ENCODE measurements around the gene CACNA1F.

Gene CACNA1F

GRCh38 chrX:49233176-49233575, at the start of gene CACNA1F:
Gene CACNA1F, minus strand, starts transcription at chrX:49233340. Its CDS starts 31 bp downstream, at chrX:49233309.
- in situ Hi-C loops (cut with MboI; ENCODE audit: low pct_unique_long_range_greater_than_20kb, low sequenced_read_pairs) = no loop called here
- no peak for DNase-seq

GRCh38 chrX:49282647-49283011, 49.5 kb upstream of the CACNA1F start:
- DNase-seq = no peak
- in situ Hi-C loops (cut with MboI; ENCODE audit: low pct_unique_long_range_greater_than_20kb, low sequenced_read_pairs) = no loop called here

- in situ Hi-C loops (cut with MboI; ENCODE audit: low pct_unique_long_range_greater_than_20kb, low sequenced_read_pairs) = no loop called here
- no peak for DNase-seq
Observed at GRCh38 chrX:49278081-49278480, 44.9 kb upstream of the CACNA1F start.

- in situ Hi-C loops (cut with MboI; ENCODE audit: low pct_unique_long_range_greater_than_20kb, low sequenced_read_pairs) = no loop called here
- no peak for DNase-seq
Observed at GRCh38 chrX:49277535-49277830, 44.3 kb upstream of the CACNA1F start.

GRCh38 chrX:49276671-49277534, 43.8 kb upstream of the CACNA1F start:
- no peak for DNase-seq
- in situ Hi-C loops (cut with MboI; ENCODE audit: low pct_unique_long_range_greater_than_20kb, low sequenced_read_pairs) = no loop called here

GRCh38 chrX:49276207-49276606, 43.1 kb upstream of the CACNA1F start:
- in situ Hi-C loops (cut with MboI; ENCODE audit: low pct_unique_long_range_greater_than_20kb, low sequenced_read_pairs) = no loop called here
- no peak for DNase-seq

GRCh38 chrX:49273181-49273727, 40.1 kb upstream of the CACNA1F start:
- peak; percentile 45 for DNase-seq
- in situ Hi-C loops (cut with MboI; ENCODE audit: low pct_unique_long_range_greater_than_20kb, low sequenced_read_pairs) = no loop called here

GRCh38 chrX:49272421-49272820, 39.3 kb upstream of the CACNA1F start:
- no peak for DNase-seq
- in situ Hi-C loops (cut with MboI; ENCODE audit: low pct_unique_long_range_greater_than_20kb, low sequenced_read_pairs) = no loop called here

- in situ Hi-C loops (cut with MboI; ENCODE audit: low pct_unique_long_range_greater_than_20kb, low sequenced_read_pairs) = no loop called here
Observed at GRCh38 chrX:49271341-49271740, 38.2 kb upstream of the CACNA1F start.

GRCh38 chrX:49270249-49270921, 37.2 kb upstream of the CACNA1F start:
- no peak for DNase-seq
- in situ Hi-C loops (cut with MboI; ENCODE audit: low pct_unique_long_range_greater_than_20kb, low sequenced_read_pairs) = no loop called here

More at GRCh38 chrX:49271341-49271740, 38.2 kb upstream of the CACNA1F start:
- no peak for DNase-seq

- peak; percentile 32 for DNase-seq
- in situ Hi-C loops (cut with MboI; ENCODE audit: low pct_unique_long_range_greater_than_20kb, low sequenced_read_pairs) = no loop called here
Observed at GRCh38 chrX:49269767-49270248, 36.7 kb upstream of the CACNA1F start, which contains the start of gene PPP1R3F. Gene PPP1R3F, plus strand, starts transcription at chrX:49269793. Its CDS starts 77 bp downstream, at chrX:49269870.

- in situ Hi-C loops (cut with MboI; ENCODE audit: low pct_unique_long_range_greater_than_20kb, low sequenced_read_pairs) = no loop called here
Observed at GRCh38 chrX:49269010-49269766, 36.0 kb upstream of the CACNA1F start.

GRCh38 chrX:49268702-49269009, 35.5 kb upstream of the CACNA1F start:
- in situ Hi-C loops (cut with MboI; ENCODE audit: low pct_unique_long_range_greater_than_20kb, low sequenced_read_pairs) = no loop called here
- no peak for DNase-seq

More at GRCh38 chrX:49269010-49269766, 36.0 kb upstream of the CACNA1F start:
- DNase-seq = peak; percentile 100

GRCh38 chrX:49266523-49267445, 33.6 kb upstream of the CACNA1F start:
- DNase-seq = no peak
- in situ Hi-C loops (cut with MboI; ENCODE audit: low pct_unique_long_range_greater_than_20kb, low sequenced_read_pairs) = no loop called here

GRCh38 chrX:49264460-49264859, 31.3 kb upstream of the CACNA1F start, which contains the start of gene FOXP3:
Gene FOXP3, minus strand, starts transcription at chrX:49264710. Its CDS starts 6,205 bp downstream, at chrX:49258505.
- DNase-seq = no peak
- in situ Hi-C loops (cut with MboI; ENCODE audit: low pct_unique_long_range_greater_than_20kb, low sequenced_read_pairs) = no loop called here

GRCh38 chrX:49263631-49264030, 30.5 kb upstream of the CACNA1F start:
- in situ Hi-C loops (cut with MboI; ENCODE audit: low pct_unique_long_range_greater_than_20kb, low sequenced_read_pairs) = no loop called here
- no peak for DNase-seq

- DNase-seq = no peak
- in situ Hi-C loops (cut with MboI; ENCODE audit: low pct_unique_long_range_greater_than_20kb, low sequenced_read_pairs) = no loop called here
Observed at GRCh38 chrX:49262603-49263002, 29.5 kb upstream of the CACNA1F start.

GRCh38 chrX:49260221-49260985, 27.3 kb upstream of the CACNA1F start:
- in situ Hi-C loops (cut with MboI; ENCODE audit: low pct_unique_long_range_greater_than_20kb, low sequenced_read_pairs) = no loop called here
- DNase-seq = no peak

Data from KBM-7 (cell line).